ENCODE measurements around the gene PDPK1. TPM values are rescaled to one million over a fixed set of nuclear protein-coding genes. Genes with fewer than 3 reads are reported as not detected.

PDPK1 gene
- total RNA-seq, 4 donors from 2014 or later, result 23.6 to 37.4 (median 34.2) TPM

DNA sequence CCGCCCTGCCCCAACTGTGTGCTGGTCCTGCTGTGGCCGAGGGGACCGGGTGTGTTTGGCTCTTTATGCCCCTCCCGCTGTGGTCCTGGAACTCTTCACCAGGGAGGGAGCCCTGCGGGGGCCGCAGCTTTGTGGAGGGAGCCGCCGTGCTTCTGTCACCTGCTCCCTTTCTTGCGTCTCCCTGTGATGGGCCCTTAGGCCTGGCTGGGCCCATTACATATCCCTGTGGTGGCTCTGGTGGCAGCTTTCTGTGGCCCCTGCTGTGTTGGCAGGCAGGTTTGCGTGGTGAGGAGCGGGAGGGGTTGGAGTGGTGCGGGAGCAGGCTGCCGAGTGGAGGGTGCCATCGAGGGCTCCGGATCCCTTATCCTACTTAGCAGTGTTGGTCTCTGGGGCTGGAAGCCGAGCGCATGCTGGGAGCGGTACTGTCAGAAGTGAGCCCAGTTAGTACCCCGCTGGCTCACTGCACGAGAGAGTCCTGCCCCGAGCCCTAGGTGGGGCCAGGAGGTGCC lies 60.4 kb downstream of the PDPK1 start:
- TF ChIP-seq, protein P1, sequence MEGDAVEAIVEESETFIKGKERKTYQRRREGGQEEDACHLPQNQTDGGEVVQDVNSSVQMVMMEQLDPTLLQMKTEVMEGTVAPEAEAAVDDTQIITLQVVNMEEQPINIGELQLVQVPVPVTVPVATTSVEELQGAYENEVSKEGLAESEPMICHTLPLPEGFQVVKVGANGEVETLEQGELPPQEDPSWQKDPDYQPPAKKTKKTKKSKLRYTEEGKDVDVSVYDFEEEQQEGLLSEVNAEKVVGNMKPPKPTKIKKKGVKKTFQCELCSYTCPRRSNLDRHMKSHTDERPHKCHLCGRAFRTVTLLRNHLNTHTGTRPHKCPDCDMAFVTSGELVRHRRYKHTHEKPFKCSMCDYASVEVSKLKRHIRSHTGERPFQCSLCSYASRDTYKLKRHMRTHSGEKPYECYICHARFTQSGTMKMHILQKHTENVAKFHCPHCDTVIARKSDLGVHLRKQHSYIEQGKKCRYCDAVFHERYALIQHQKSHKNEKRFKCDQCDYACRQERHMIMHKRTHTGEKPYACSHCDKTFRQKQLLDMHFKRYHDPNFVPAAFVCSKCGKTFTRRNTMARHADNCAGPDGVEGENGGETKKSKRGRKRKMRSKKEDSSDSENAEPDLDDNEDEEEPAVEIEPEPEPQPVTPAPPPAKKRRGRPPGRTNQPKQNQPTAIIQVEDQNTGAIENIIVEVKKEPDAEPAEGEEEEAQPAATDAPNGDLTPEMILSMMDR (IDR thresholded peaks at IDR 0.05; ENCODE audit: low read depth), result no peak

- TF ChIP-seq, protein P1 (IDR thresholded peaks at IDR 0.05; ENCODE audit: low read depth), result no peak
Observed at GRCh38 chr16:2598723-2599122, 60.9 kb downstream of the PDPK1 start.

DNA sequence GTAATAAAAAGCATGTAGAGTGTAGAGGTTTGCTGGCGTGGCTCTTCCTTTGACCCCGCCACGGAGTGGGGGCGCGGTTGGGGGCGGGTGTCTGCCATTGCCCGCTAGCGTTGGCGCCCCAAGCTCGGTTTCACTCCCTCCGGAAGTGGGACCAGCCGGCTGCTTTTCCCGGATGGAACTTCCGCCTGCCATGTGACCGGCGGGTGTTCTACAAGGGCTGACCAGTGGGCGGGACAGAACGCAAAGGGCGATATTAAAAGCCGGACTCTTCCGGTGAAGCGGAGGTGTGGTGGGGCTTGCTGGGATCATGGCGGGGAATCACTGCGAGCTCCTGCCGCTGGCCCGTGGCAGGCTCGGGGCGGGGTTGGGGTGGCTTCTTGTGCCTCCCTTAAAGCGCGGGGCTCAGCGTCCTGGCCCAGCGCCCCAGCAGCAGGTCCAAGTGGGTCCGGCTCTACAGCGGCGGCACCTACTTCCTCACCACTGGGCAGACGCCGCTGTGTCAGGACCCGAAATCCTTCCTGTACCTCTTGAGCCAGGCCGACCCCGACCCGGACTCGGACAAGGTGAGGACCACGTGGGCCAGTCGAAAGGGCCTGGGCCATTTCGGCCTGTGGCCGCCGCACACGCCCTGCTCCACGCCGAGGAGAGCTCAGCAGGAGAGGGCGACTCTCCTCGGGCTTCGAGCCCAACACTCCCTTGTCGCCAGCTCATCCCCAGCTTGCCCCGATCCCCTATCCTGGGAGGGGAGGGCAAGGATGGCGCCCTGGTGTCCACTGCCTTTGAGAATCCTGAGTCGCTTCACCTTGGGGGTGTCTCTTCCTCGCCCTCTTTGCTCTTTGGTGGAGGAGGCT lies 65.6 kb downstream of the PDPK1 start:
- TF ChIP-seq, protein P1 (IDR thresholded peaks at IDR 0.05; ENCODE audit: low read depth), result no peak

DNA sequence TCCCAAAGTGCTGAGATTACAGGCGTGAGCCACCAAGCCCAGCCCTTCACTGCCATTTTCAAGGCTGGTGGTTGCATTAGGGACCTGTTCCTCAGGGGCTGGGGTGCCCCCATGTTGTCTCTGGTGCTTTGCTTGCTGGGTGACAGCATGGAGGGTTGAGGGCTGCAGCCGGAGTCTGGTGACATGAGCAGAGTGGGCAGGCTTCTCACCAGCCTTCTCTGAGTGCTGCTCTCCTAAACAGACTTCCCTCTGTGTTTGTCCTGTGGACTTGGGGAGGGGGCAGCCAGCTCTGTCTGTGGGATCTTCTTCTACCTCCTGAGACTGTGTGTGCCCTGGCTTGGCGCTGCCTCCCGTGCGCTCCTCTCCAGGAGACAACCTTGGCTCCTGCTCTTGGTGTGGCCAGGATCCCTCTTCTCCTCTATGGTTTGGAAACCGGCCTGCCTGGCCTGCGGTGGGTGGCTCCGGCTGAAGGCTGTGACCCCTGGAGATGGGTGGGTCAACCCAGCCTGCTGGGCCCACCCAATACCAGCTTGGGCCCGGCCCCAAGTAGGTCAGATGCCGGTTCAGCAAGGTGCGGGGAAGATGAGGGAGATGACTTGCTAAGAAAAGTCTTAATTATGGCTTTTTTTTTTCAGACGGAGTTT lies 72.1 kb downstream of the PDPK1 start:
- TF ChIP-seq, protein P1 (IDR thresholded peaks at IDR 0.05; ENCODE audit: low read depth), result no peak

GRCh38 chr16:2610781-2611498 lies 73.1 kb downstream of the PDPK1 start:
- TF ChIP-seq, protein P1 (IDR thresholded peaks at IDR 0.05; ENCODE audit: low read depth), result no peak

DNA sequence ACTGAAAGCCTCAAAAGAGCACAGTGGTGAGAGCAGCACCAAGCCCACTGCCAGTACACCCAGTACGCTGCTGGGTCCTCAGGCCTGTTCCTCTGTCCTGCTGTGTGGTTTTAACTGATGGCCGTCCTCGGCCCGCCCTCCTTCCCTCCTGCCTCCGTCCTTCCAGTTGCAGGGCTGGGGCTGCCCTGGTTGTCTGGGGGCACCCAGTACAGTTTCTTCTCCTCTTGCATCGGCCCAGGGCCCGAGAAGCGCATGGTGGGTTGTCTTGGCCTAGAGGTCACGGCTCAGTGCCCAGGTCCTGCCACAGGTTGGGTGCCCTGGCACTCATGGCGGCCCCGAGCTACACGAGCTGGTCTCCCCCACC lies 73.7 kb downstream of the PDPK1 start:
- TF ChIP-seq, protein P1 (IDR thresholded peaks at IDR 0.05; ENCODE audit: low read depth), result no peak

GRCh38 chr16:2614761-2615191 lies 77.0 kb downstream of the PDPK1 start:
- TF ChIP-seq, protein P1 (IDR thresholded peaks at IDR 0.05; ENCODE audit: low read depth), result no peak

Data from subcutaneous adipose tissue (tissue), 4 donors.